Astrocyte of the hippocampus (primary cell): ENCODE results near the gene DIAPH3.
"Not testable (repeated sequence)": the region's sequence is repeated elsewhere in the genome, so short reads cannot be mapped to it uniquely, and the experiment has no call there.

Source experiments
- DNase-seq: peaks from one replicate; pipeline ENCODE4 v3.0.0; 2011; ENCODE audit warnings: low read depth, low spot score

Gene DIAPH3, protein sequence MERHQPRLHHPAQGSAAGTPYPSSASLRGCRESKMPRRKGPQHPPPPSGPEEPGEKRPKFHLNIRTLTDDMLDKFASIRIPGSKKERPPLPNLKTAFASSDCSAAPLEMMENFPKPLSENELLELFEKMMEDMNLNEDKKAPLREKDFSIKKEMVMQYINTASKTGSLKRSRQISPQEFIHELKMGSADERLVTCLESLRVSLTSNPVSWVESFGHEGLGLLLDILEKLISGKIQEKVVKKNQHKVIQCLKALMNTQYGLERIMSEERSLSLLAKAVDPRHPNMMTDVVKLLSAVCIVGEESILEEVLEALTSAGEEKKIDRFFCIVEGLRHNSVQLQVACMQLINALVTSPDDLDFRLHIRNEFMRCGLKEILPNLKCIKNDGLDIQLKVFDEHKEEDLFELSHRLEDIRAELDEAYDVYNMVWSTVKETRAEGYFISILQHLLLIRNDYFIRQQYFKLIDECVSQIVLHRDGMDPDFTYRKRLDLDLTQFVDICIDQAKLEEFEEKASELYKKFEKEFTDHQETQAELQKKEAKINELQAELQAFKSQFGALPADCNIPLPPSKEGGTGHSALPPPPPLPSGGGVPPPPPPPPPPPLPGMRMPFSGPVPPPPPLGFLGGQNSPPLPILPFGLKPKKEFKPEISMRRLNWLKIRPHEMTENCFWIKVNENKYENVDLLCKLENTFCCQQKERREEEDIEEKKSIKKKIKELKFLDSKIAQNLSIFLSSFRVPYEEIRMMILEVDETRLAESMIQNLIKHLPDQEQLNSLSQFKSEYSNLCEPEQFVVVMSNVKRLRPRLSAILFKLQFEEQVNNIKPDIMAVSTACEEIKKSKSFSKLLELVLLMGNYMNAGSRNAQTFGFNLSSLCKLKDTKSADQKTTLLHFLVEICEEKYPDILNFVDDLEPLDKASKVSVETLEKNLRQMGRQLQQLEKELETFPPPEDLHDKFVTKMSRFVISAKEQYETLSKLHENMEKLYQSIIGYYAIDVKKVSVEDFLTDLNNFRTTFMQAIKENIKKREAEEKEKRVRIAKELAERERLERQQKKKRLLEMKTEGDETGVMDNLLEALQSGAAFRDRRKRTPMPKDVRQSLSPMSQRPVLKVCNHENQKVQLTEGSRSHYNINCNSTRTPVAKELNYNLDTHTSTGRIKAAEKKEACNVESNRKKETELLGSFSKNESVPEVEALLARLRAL

DNA sequence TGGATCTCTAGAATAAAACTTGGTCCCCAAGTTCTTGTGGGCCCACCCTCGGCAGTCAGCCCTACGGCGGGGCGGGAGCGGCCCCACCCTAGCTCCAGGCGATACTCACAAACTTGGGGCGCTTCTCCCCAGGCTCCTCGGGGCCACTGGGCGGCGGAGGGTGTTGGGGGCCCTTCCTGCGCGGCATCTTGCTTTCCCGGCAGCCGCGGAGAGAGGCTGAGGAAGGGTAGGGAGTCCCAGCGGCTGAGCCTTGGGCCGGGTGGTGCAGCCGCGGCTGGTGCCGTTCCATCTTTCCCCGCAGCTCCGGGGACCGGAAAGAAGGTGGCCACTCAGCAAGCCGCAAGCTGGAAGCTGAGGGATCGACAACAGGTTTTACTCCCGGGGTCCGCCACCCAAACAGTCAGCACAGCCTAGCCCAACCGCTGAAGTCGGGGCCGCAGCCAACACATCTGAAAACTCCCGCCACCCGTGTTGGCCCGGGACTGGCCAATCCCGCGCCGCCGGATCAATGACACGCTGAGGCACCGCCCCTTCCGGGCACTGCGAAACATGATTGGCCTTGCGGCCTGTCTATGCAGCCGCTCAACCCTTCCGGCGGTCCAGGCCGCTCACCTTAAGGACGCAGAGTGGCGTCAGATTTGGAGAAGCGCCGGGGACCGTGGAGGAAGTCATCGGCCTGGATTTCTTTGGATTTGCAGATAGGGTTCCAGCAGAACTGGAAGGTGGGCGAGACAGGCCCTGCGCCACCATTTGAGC is at the start of gene DIAPH3:
Gene DIAPH3, minus strand, starts transcription at position 451 of the 756 bp plus-strand sequence. Its CDS starts 162 bp downstream, at position 289.
- DNase-seq, result peak; percentile 98

DNA sequence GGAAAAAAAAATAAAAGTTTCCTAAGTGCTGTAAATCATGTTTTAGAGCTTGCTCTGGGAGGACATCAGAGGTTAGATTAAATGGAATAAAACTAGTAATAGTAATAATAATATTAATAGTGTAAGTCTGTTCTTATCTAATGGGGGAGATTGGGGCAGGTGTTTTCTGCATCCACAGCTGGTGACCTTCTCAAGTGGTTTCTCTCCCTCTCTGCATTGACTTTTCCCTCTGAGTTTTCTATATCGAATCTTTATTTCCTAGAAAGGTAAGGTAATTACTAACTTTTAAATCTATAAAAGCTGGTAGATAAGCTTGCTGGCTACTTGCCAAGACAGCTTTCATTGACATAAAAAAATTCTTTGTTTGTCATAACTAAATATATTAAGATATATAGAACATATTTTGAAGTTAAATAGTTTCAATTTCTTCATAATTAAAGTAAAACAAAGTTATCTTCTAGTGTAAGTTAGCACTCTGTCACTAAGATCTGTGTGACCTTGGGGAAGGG is 49.6 kb upstream of the DIAPH3 start:
- DNase-seq, result no peak

GRCh38 chr13:60211548-60211947 is 47.8 kb upstream of the DIAPH3 start:
- DNase-seq, result no peak

DNA sequence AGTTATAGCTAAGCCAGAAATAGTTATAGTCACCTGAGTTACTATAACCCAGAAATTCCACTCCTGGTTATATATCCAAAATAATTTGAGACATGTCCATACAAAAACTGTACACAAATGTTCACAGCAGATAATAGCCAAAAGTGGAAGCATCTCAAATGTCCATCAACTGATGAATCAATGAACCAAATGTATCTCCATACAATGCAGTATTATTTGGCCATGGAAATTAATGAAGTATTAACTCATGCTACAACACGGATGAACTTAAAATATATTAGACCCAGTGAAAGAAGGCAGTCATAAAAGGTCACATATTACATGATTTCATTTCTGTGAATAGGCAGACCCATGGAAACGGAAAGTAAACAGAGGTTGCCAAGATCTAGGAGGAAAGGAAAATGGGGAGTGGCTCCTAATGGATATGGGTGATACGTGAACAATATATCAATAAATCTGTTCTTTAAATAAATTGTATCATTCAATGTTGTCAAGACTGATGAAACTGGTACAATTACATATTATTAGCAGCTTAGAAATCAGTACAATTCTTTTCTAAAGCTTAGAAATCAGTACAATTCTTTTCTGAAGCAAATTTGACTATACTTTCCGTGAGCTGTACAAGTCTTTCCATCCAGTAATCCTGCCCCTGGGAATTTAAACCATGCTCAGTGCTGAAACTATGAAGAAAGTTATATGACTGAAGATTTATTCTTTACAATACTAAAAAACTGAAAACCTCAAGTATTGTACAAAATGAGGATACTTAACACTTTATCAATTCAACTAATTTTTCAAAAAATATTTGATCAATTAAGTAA is 47.0 kb upstream of the DIAPH3 start:
- DNase-seq, result no peak

- not testable (repeated sequence) for DNase-seq
Observed at GRCh38 chr13:60205499-60205898, 41.8 kb upstream of the DIAPH3 start.

- DNase-seq, result no peak
Observed at GRCh38 chr13:60201286-60201685, 37.6 kb upstream of the DIAPH3 start.

DNA sequence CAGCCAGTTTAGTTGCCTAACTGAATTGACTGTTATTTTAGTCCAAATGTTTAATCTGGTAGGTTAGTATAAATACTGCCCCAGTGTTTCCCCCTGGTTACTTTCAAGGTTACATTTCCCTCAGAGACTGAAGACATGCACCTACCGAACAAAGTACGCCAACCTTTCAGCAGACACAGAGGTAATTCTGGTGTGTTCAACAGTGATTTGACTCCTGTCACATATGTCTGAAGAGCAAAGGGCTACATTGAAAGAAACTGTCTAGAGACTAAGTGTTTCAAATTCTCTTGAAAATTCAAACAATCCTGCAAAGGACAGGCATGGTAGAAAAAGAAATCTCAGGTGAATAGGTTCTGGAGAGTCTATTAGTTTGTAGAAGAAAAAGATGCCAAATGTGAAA is 32.2 kb upstream of the DIAPH3 start:
- not testable (repeated sequence) for DNase-seq

- no peak for DNase-seq
Observed at GRCh38 chr13:60182907-60183306, 19.2 kb upstream of the DIAPH3 start.

DNA sequence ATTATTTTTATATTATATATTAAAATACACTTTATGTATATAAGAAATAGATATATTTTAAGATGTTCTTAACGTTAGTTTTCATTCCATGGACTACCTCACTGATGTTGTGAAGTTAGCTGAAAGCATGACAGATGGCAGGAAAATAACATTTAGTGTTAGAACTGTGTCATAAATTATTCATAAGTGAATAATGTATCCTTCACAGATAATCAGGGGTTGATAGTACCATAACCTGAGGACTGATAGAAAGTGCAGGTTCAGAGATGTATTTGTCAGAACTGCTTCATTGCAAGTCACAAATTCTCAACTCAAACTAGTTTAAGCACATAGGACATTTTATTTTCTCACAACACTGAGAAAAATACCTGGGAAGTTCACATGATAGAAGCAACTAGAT is 14.6 kb upstream of the DIAPH3 start:
- no peak for DNase-seq

DNA sequence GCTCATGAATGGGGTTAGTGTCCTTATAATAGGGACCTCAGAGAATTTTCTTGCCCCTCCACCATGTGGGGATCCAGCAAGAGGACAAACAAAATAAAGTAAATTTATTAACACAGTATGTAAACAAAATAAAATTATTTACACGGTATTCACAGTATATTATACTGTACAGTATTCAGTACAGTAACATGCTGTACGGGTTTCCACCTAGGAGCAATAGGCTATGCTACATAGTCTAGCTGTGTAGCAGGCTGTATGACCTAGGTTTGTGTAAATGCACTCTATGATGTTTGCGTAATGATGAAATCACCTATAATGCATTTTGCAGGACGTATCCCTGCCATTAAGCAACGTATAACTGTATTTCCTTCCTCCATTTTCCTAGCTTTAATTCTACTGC is 11.8 kb upstream of the DIAPH3 start:
- DNase-seq, result no peak

DNA sequence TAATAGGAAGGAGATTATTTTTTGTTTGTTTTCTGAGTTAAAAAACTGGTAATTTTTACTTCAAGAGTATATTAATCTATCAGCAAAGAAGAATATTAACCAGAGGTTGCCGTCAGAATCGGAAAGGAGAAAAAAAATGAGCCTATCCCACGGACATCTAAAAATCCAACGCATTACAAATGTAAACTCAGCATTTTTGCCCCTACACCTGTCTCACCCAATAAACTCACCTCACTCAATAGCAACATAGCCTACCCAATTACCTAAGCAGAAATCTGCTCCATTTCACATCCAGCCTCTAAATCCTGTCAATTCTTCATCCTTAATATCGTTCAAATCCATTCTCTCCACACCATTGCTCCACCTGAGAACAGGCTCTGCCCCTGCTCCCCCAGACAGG is 10.4 kb upstream of the DIAPH3 start:
- no peak for DNase-seq

DNA sequence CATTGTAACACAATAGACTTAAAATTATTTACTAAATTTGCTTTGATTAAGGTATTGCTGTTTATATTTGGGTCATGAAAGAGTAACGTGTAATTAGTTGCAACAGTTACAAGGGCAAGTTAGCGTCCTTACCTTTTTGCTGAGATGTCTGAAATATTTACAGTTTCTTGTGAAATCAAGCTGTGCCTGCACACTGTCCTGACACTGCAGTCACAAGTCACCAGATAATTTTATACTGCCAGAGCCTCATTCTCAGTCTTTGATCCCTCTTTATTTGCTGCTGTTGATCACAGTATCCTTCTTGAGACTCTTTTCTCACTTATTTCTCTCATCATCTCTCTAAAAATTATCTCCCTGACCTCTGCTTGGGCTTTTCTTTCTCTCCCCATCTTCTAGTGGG is 8.4 kb upstream of the DIAPH3 start:
- DNase-seq, result no peak

- DNase-seq, result no peak
Observed at GRCh38 chr13:60170414-60170813, 6.7 kb upstream of the DIAPH3 start.

DNA sequence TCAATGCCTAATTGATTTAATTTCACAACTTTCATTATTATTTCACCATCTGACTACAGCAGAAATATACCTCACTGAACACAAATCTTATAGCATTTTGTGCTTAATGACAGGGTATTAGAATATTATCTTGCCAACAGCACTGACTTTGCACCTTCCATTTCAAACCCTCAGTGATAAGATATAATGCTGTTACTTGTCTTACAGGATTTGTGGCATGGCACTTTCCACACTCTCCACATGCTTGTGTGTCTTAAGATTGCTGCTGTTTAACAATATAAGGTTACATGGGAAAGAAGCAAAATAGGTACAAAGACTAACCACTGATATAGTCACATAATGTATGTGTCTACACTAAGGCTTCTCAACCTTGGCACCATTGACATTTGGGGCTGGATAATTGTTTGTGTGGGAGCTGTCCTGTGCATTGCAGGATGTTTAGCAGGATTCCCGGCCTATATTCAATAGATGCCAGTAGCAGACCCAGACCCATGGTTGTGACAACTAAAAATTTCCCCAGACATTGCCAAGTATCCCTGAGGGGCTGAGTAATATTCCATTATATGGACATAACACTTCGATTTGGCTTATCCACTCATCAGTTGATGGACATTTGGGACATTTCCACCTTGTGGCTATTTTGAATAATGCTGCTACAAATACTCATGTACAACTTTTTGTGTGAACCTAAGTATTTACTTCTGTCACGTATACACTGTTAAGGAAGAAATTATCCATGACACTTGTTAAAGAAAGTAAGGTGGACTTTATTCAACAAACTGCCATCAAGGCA is 5.7 kb upstream of the DIAPH3 start:
- no peak for DNase-seq

DNA sequence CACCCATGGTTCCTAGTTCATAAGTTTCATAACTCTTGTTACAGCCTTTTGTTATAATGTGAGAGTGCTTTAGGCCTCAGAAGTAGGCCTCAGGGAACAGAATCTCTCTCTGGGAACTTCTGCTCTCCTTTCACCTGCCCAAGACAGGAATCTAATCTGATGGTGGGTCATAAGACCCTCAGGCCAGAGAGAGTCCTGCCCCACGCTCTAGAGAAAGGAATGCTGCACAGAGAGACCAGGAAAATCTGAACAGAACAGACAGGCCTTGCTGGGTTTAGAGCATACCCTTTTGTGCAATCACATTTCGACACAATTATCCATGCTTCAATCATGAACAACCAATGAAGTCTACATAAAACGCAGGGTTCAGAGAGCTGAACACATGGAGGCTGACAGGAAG is 3.4 kb upstream of the DIAPH3 start:
- no peak for DNase-seq

- peak; percentile 18 for DNase-seq
Observed at GRCh38 chr13:60165391-60166099, 1.8 kb upstream of the DIAPH3 start.

DNA sequence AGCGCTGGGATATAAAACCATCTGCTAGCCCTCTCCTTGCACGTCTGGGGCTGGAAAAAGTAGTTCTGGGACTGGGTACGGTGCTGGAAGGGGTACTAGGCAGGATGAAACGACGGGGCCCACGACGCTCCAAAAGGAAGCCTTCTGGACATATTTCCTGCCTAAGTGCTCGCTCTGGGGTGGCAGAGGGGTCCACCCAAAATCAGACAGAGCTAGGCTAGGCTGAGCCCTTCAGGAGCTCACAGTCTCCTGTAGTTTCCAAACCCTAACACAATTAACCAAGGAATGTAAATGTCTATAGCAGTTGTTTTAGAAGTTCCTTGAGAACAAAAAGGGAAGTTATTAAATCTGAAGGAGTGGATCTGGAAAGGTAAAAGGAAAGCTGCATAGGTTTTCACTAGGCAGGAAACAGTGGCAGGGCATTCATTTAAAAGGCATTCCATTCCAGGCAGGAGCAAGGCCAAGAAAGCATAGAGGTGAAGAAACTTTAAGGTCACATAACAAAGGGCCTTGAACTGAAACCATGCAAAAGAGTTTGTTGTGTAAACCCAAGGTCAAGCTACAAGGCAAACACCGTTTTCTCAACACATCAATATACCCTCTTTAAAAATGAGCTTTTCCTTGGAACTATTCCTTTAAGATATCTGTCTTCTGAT is 634 bp upstream of the DIAPH3 start:
- DNase-seq, result peak; percentile 43

- DNase-seq, result no peak
Observed at GRCh38 chr13:60162096-60162495, 1.6 kb downstream of the DIAPH3 start.
